ENCODE results near the gene TMEM62. TPM values are rescaled to one million over a fixed set of nuclear protein-coding genes. Genes with fewer than 3 reads are reported as not detected.

The TMEM62 gene
- total and polyA plus RNA-seq, 9 of the 15 experiments (the other 6 are each of a cell fraction or from before 2014, with no cell fraction given): 4.4 to 16.6 (median 11.1) TPM

DNA sequence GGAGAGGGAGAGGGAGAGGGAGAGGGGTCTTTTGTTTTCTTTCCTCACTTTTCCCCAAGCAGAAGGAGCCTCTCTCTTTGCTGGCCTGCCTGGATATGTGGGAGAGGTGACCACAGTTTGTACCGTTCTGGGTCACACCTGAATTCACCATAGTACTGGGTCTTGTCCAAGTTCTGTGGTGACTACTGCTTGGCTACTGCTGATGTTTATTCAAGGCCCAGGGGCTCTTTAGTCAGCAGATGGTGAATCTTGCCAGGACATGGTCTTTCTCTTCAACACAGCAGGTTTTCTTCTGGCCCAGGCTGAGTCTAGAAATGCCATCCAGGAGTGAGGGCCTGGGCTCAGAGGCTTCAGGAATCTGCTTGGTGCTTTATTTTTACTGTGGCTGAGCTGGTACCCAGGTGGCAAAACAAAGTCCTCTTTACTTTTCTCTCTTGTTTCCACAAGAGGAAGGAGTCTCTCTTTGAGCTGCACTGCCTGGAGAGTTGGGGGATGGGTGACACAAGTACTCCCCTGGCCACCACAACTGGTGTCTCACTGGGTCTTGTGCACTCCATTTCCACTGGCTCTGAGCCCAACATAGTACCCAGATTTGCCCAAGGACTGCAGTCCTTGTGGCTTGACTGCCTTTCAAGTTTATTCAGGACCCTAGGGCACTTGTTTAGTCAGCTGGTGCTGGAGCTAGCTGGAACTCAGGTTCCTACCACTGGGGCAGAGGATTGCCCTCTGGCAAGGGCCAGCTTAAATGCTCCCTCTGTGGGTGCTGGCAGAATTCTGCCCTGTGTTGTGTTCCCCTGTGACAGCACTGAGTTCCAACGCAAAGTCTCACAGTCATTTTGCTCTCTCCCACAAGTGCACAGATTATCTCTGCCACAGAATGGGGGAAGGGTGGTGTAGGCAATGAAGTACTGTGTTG, 35.1 kb downstream of the TMEM62 start:
- no peak overlapping the region for H3K4me2 ChIP-seq (ENCODE audit: insufficient read depth, low read length)
- H3K4me3 ChIP-seq: no peak overlapping the region
- H3K27me3 ChIP-seq (ENCODE audit: control insufficient read depth in 2 of 2, insufficient read depth in 2 of 2, low read length in 2 of 2): no peaks in the 10 kb centered on the region
- FAIRE-seq (peak; percentile 32), ATAC-seq (peak; percentile 86), DNase-seq (ENCODE audit: extremely low read depth in 1 of 4, low spot score in 3 of 4) (peak in 1 of 4 experiments; percentile 30)
- 17% methylated on average over 2 of the region's 2 CpGs for WGBS (ENCODE audit: insufficient coverage, low coverage, missing lambda C conversion rate)
- no peak overlapping the region for H2AFZ ChIP-seq (ENCODE audit: low read depth, low read length)
- no peaks in the 10 kb centered on the region for H3K9me3 ChIP-seq (replicated peaks; ENCODE audit: control insufficient read depth, insufficient read depth, low read depth, low read length)
- no peaks in the 10 kb centered on the region for H3K9me1 ChIP-seq (ENCODE audit: control insufficient read depth, insufficient read depth, low read length)
- ChIA-PET CTCF (ENCODE audit: low intra/inter-chr PET ratio) (no interaction called here), POLR2A (interaction anchor here (0.6 to 1.9 kb wide), 4 partner anchors 13 to 265 kb away, joined by 3 to 6 read pairs (median 4); partner anchors contain the start of gene CCNDBP1)
- H3K4me1 ChIP-seq (replicated peaks in 1 of 2; ENCODE audit: control insufficient read depth in 2 of 2, insufficient read depth in 2 of 2, low read length in 2 of 2): peaks cover 5 to 25% of the 10 kb centered on the region in 2 experiments
- in situ Hi-C loops (cut with MboI) (no loop called here), intact Hi-C loops (cut with micrococcal nuclease) (no loop called here)
- no peaks in the 10 kb centered on the region for H3K79me2 ChIP-seq (ENCODE audit: control insufficient read depth, insufficient read depth, low read length)
- no peak overlapping the region for H3K27ac ChIP-seq (ENCODE audit: extremely low read depth, low read depth, low read length)
- TF ChIP-seq, protein P1, sequence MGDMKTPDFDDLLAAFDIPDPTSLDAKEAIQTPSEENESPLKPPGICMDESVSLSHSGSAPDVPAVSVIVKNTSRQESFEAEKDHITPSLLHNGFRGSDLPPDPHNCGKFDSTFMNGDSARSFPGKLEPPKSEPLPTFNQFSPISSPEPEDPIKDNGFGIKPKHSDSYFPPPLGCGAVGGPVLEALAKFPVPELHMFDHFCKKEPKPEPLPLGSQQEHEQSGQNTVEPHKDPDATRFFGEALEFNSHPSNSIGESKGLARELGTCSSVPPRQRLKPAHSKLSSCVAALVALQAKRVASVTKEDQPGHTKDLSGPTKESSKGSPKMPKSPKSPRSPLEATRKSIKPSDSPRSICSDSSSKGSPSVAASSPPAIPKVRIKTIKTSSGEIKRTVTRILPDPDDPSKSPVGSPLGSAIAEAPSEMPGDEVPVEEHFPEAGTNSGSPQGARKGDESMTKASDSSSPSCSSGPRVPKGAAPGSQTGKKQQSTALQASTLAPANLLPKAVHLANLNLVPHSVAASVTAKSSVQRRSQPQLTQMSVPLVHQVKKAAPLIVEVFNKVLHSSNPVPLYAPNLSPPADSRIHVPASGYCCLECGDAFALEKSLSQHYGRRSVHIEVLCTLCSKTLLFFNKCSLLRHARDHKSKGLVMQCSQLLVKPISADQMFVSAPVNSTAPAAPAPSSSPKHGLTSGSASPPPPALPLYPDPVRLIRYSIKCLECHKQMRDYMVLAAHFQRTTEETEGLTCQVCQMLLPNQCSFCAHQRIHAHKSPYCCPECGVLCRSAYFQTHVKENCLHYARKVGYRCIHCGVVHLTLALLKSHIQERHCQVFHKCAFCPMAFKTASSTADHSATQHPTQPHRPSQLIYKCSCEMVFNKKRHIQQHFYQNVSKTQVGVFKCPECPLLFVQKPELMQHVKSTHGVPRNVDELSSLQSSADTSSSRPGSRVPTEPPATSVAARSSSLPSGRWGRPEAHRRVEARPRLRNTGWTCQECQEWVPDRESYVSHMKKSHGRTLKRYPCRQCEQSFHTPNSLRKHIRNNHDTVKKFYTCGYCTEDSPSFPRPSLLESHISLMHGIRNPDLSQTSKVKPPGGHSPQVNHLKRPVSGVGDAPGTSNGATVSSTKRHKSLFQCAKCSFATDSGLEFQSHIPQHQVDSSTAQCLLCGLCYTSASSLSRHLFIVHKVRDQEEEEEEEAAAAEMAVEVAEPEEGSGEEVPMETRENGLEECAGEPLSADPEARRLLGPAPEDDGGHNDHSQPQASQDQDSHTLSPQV (IDR thresholded peaks at IDR 0.05): no peak
- 0 out of 2 replicates have a peak, but pooled peaks have one; percentile 15 for TF ChIP-seq ZNF41 (CRISPR knock-in tag; conservative IDR thresholded peaks at IDR 0.05)
- no peaks in the 10 kb centered on the region for H4K20me1 ChIP-seq (replicated peaks; ENCODE audit: control insufficient read depth, insufficient read depth, low read length)
- H3K9ac ChIP-seq (ENCODE audit: insufficient read depth in 1 of 2, low read depth in 2 of 2, low read length in 2 of 2): peak overlapping the region in 1 of 2 experiments; percentile 76; a peak in 1 of 4 replicates
- peaks cover 15% of the 10 kb centered on the region; the same call in 1 of the 3 replicates for H3K36me3 ChIP-seq (ENCODE audit: control insufficient read depth, insufficient read depth, low read length)
- BruUV-seq (replicated peaks): no TSS peak

Data from K562 (cell line).